ENCODE measurements around the gene ISG20L2. TPM values are rescaled to one million over a fixed set of nuclear protein-coding genes. Genes with fewer than 3 reads are reported as not detected.
A peak's percentile ranks its signal among the peaks of the same experiment; 100 is the strongest.

Gene ISG20L2
- total and polyA plus RNA-seq, 2 experiments from 2014 or later = 23.1 to 34.9 TPM

GRCh38 chr1:156700736-156701531 lies 27.6 kb downstream of the ISG20L2 start:
- no peak overlapping the region for H3K4me3 Mint-ChIP-seq
- no peak for ATAC-seq
- H3F3A ChIP-seq (replicated peaks; ENCODE audit: low read depth) = peaks cover 4% of the 10 kb centered on the region; the same call in 1 of the 2 replicates
- H3K9me3 Mint-ChIP-seq = no peaks in the 10 kb centered on the region; the same call in 2 of the 3 replicates
- no peak overlapping the region for H3K27ac ChIP-seq (ENCODE audit: low read depth)
- DNase-seq (ENCODE audit: low spot score) = no peak
- no peaks in the 10 kb centered on the region for H3K9me2 ChIP-seq (ENCODE audit: insufficient read depth)
- H2AFZ ChIP-seq = no peak overlapping the region
- H3K4me2 ChIP-seq = no peak overlapping the region
- H3K36me3 Mint-ChIP-seq (ENCODE audit: low read depth) = peaks cover 47% of the 10 kb centered on the region
- H3K27me3 Mint-ChIP-seq (ENCODE audit: insufficient read depth, low read depth, poor library complexity) = peaks cover 28% of the 10 kb centered on the region
- H3K4me1 ChIP-seq (ENCODE audit: insufficient read depth) = peaks cover 22% of the 10 kb centered on the region
- no peak for TF ChIP-seq JUNB (IDR thresholded peaks at IDR 0.05; ENCODE audit: unreplicated experiment)
- TF ChIP-seq ZNF462 (CRISPR knock-in tag; IDR thresholded peaks at IDR 0.05) = no peak
- TF ChIP-seq STAT1 (IDR thresholded peaks at IDR 0.05; ENCODE audit: unreplicated experiment) = no peak
- TF ChIP-seq CREB1 (CRISPR knock-in tag; IDR thresholded peaks at IDR 0.05; ENCODE audit: low read depth) = no peak
- no peak for TF ChIP-seq ZNF331 (CRISPR knock-in tag; IDR thresholded peaks at IDR 0.05; ENCODE audit: low read depth)
- peaks cover 13% of the 10 kb centered on the region for H3K79me2 ChIP-seq (replicated peaks; ENCODE audit: insufficient read depth)
- peaks cover 27% of the 10 kb centered on the region for H3K27me3 ChIP-seq (ENCODE audit: insufficient read depth)
- H4K20me1 ChIP-seq (replicated peaks; ENCODE audit: insufficient read depth) = no peaks in the 10 kb centered on the region; the same call in 1 of the 2 replicates
- H3K4me1 Mint-ChIP-seq = peaks cover 31% of the 10 kb centered on the region
- H3K36me3 ChIP-seq (ENCODE audit: insufficient read depth) = no peaks in the 10 kb centered on the region; the same call in 1 of the 2 replicates
- H3K4me3 ChIP-seq = no peak overlapping the region
- H3K27ac Mint-ChIP-seq = peak overlapping the region; percentile 33; the same call in 1 of the 2 replicates

All from GM23338 (cell line).